ENCODE results near the gene SPOCK1.

SPOCK1 gene

GRCh38 chr5:137129886-137130680 lies 369.0 kb downstream of the SPOCK1 start:
- H3K4me1 ChIP-seq (ENCODE audit: control insufficient read depth in 1 of 2, insufficient read depth in 2 of 2, low read length in 2 of 2): no peaks in the 10 kb centered on the region
- H3K9me3 ChIP-seq (ENCODE audit: control insufficient read depth in 1 of 2, low read length in 2 of 2): no peaks in the 10 kb centered on the region
- H3K4me3 ChIP-seq (ENCODE audit: low read depth in 1 of 2, low read length in 2 of 2): no peak overlapping the region
- H3K27ac ChIP-seq (ENCODE audit: low read depth, low read length): no peak overlapping the region
- no peak overlapping the region for H3K9ac ChIP-seq (ENCODE audit: low read depth in 1 of 2, low read length in 2 of 2)
- H3K36me3 ChIP-seq (ENCODE audit: control insufficient read depth in 1 of 2, insufficient read depth in 2 of 2, low read length in 2 of 2): no peaks in the 10 kb centered on the region
- no peaks in the 10 kb centered on the region for H3K27me3 ChIP-seq (ENCODE audit: control insufficient read depth in 1 of 2, insufficient read depth in 2 of 2, low read length in 2 of 2)

- no peaks in the 10 kb centered on the region for H3K27me3 ChIP-seq (ENCODE audit: control insufficient read depth in 1 of 2, insufficient read depth in 2 of 2, low read length in 2 of 2)
- H3K9me3 ChIP-seq (ENCODE audit: control insufficient read depth in 1 of 2, low read length in 2 of 2): no peaks in the 10 kb centered on the region
- no peaks in the 10 kb centered on the region for H3K4me1 ChIP-seq (ENCODE audit: control insufficient read depth in 1 of 2, insufficient read depth in 2 of 2, low read length in 2 of 2)
- H3K27ac ChIP-seq (ENCODE audit: low read depth, low read length): no peak overlapping the region
- H3K9ac ChIP-seq (ENCODE audit: low read depth in 1 of 2, low read length in 2 of 2): no peak overlapping the region
- H3K36me3 ChIP-seq (ENCODE audit: control insufficient read depth in 1 of 2, insufficient read depth in 2 of 2, low read length in 2 of 2): no peaks in the 10 kb centered on the region
- no peak overlapping the region for H3K4me3 ChIP-seq (ENCODE audit: low read depth in 1 of 2, low read length in 2 of 2)
These were observed 371.1 kb downstream of the SPOCK1 start for GRCh38 chr5:137128012-137128411.

- no peaks in the 10 kb centered on the region for H3K36me3 ChIP-seq (ENCODE audit: control insufficient read depth in 1 of 2, insufficient read depth in 2 of 2, low read length in 2 of 2)
- H3K9me3 ChIP-seq (ENCODE audit: control insufficient read depth in 1 of 2, low read length in 2 of 2): no peaks in the 10 kb centered on the region
- no peak overlapping the region for H3K9ac ChIP-seq (ENCODE audit: low read depth in 1 of 2, low read length in 2 of 2)
- no peak overlapping the region for H3K4me3 ChIP-seq (ENCODE audit: low read depth in 1 of 2, low read length in 2 of 2)
- no peak overlapping the region for H3K27ac ChIP-seq (ENCODE audit: low read depth, low read length)
- no peaks in the 10 kb centered on the region for H3K27me3 ChIP-seq (ENCODE audit: control insufficient read depth in 1 of 2, insufficient read depth in 2 of 2, low read length in 2 of 2)
- no peaks in the 10 kb centered on the region for H3K4me1 ChIP-seq (ENCODE audit: control insufficient read depth in 1 of 2, insufficient read depth in 2 of 2, low read length in 2 of 2)
These were observed 372.3 kb downstream of the SPOCK1 start for GRCh38 chr5:137126829-137127228.

GRCh38 chr5:137122558-137122957 lies 376.6 kb downstream of the SPOCK1 start:
- H3K36me3 ChIP-seq (ENCODE audit: control insufficient read depth in 1 of 2, insufficient read depth in 2 of 2, low read length in 2 of 2): no peaks in the 10 kb centered on the region
- no peak overlapping the region for H3K27ac ChIP-seq (ENCODE audit: low read depth, low read length)
- no peaks in the 10 kb centered on the region for H3K27me3 ChIP-seq (ENCODE audit: control insufficient read depth in 1 of 2, insufficient read depth in 2 of 2, low read length in 2 of 2)
- no peaks in the 10 kb centered on the region for H3K4me1 ChIP-seq (ENCODE audit: control insufficient read depth in 1 of 2, insufficient read depth in 2 of 2, low read length in 2 of 2)
- no peak overlapping the region for H3K9ac ChIP-seq (ENCODE audit: low read depth in 1 of 2, low read length in 2 of 2)
- H3K9me3 ChIP-seq (ENCODE audit: control insufficient read depth in 1 of 2, low read length in 2 of 2): no peaks in the 10 kb centered on the region
- H3K4me3 ChIP-seq (ENCODE audit: low read depth in 1 of 2, low read length in 2 of 2): no peak overlapping the region

GRCh38 chr5:137122075-137122474 lies 377.1 kb downstream of the SPOCK1 start:
- Histone ChIP-seq H3K27ac (ENCODE audit: low read depth, low read length) (no peak overlapping the region), H3K4me3 (ENCODE audit: low read depth in 1 of 2, low read length in 2 of 2) (no peak overlapping the region), H3K27me3 (ENCODE audit: control insufficient read depth in 1 of 2, insufficient read depth in 2 of 2, low read length in 2 of 2) (no peaks in the 10 kb centered on the region), H3K4me1 (ENCODE audit: control insufficient read depth in 1 of 2, insufficient read depth in 2 of 2, low read length in 2 of 2) (no peaks in the 10 kb centered on the region), H3K9me3 (ENCODE audit: control insufficient read depth in 1 of 2, low read length in 2 of 2) (no peaks in the 10 kb centered on the region), H3K36me3 (ENCODE audit: control insufficient read depth in 1 of 2, insufficient read depth in 2 of 2, low read length in 2 of 2) (no peaks in the 10 kb centered on the region), H3K9ac (ENCODE audit: low read depth in 1 of 2, low read length in 2 of 2) (no peak overlapping the region)

- H3K27ac ChIP-seq (ENCODE audit: low read depth, low read length): no peak overlapping the region
- no peak overlapping the region for H3K9ac ChIP-seq (ENCODE audit: low read depth in 1 of 2, low read length in 2 of 2)
- no peaks in the 10 kb centered on the region for H3K36me3 ChIP-seq (ENCODE audit: control insufficient read depth in 1 of 2, insufficient read depth in 2 of 2, low read length in 2 of 2)
- H3K27me3 ChIP-seq (ENCODE audit: control insufficient read depth in 1 of 2, insufficient read depth in 2 of 2, low read length in 2 of 2): no peaks in the 10 kb centered on the region
- H3K4me3 ChIP-seq (ENCODE audit: low read depth in 1 of 2, low read length in 2 of 2): no peak overlapping the region
- no peaks in the 10 kb centered on the region for H3K4me1 ChIP-seq (ENCODE audit: control insufficient read depth in 1 of 2, insufficient read depth in 2 of 2, low read length in 2 of 2)
- no peaks in the 10 kb centered on the region for H3K9me3 ChIP-seq (ENCODE audit: control insufficient read depth in 1 of 2, low read length in 2 of 2)
These were observed 379.8 kb downstream of the SPOCK1 start for GRCh38 chr5:137119321-137119720.

- Histone ChIP-seq H3K4me1 (ENCODE audit: control insufficient read depth in 1 of 2, insufficient read depth in 2 of 2, low read length in 2 of 2) (no peaks in the 10 kb centered on the region), H3K4me3 (ENCODE audit: low read depth in 1 of 2, low read length in 2 of 2) (no peak overlapping the region), H3K27me3 (ENCODE audit: control insufficient read depth in 1 of 2, insufficient read depth in 2 of 2, low read length in 2 of 2) (no peaks in the 10 kb centered on the region), H3K9ac (ENCODE audit: low read depth in 1 of 2, low read length in 2 of 2) (no peak overlapping the region), H3K9me3 (ENCODE audit: control insufficient read depth in 1 of 2, low read length in 2 of 2) (no peaks in the 10 kb centered on the region), H3K36me3 (ENCODE audit: control insufficient read depth in 1 of 2, insufficient read depth in 2 of 2, low read length in 2 of 2) (no peaks in the 10 kb centered on the region), H3K27ac (ENCODE audit: low read depth, low read length) (no peak overlapping the region)
These were observed 380.5 kb downstream of the SPOCK1 start for GRCh38 chr5:137118629-137119028.

GRCh38 chr5:137115152-137115551 lies 384.0 kb downstream of the SPOCK1 start:
- Histone ChIP-seq H3K9ac (ENCODE audit: low read depth in 1 of 2, low read length in 2 of 2) (no peak overlapping the region), H3K4me1 (ENCODE audit: control insufficient read depth in 1 of 2, insufficient read depth in 2 of 2, low read length in 2 of 2) (no peaks in the 10 kb centered on the region), H3K27ac (ENCODE audit: low read depth, low read length) (no peak overlapping the region), H3K36me3 (ENCODE audit: control insufficient read depth in 1 of 2, insufficient read depth in 2 of 2, low read length in 2 of 2) (no peaks in the 10 kb centered on the region), H3K9me3 (ENCODE audit: control insufficient read depth in 1 of 2, low read length in 2 of 2) (no peaks in the 10 kb centered on the region), H3K4me3 (ENCODE audit: low read depth in 1 of 2, low read length in 2 of 2) (no peak overlapping the region), H3K27me3 (ENCODE audit: control insufficient read depth in 1 of 2, insufficient read depth in 2 of 2, low read length in 2 of 2) (no peaks in the 10 kb centered on the region)

GRCh38 chr5:137114529-137114928 lies 384.6 kb downstream of the SPOCK1 start:
- no peaks in the 10 kb centered on the region for H3K27me3 ChIP-seq (ENCODE audit: control insufficient read depth in 1 of 2, insufficient read depth in 2 of 2, low read length in 2 of 2)
- no peak overlapping the region for H3K9ac ChIP-seq (ENCODE audit: low read depth in 1 of 2, low read length in 2 of 2)
- H3K27ac ChIP-seq (ENCODE audit: low read depth, low read length): no peak overlapping the region
- H3K36me3 ChIP-seq (ENCODE audit: control insufficient read depth in 1 of 2, insufficient read depth in 2 of 2, low read length in 2 of 2): no peaks in the 10 kb centered on the region
- no peaks in the 10 kb centered on the region for H3K9me3 ChIP-seq (ENCODE audit: control insufficient read depth in 1 of 2, low read length in 2 of 2)
- no peaks in the 10 kb centered on the region for H3K4me1 ChIP-seq (ENCODE audit: control insufficient read depth in 1 of 2, insufficient read depth in 2 of 2, low read length in 2 of 2)
- H3K4me3 ChIP-seq (ENCODE audit: low read depth in 1 of 2, low read length in 2 of 2): no peak overlapping the region

GRCh38 chr5:137113939-137114338 lies 385.2 kb downstream of the SPOCK1 start:
- Histone ChIP-seq H3K9me3 (ENCODE audit: control insufficient read depth in 1 of 2, low read length in 2 of 2) (no peaks in the 10 kb centered on the region), H3K4me3 (ENCODE audit: low read depth in 1 of 2, low read length in 2 of 2) (no peak overlapping the region), H3K9ac (ENCODE audit: low read depth in 1 of 2, low read length in 2 of 2) (no peak overlapping the region), H3K27ac (ENCODE audit: low read depth, low read length) (no peak overlapping the region), H3K4me1 (ENCODE audit: control insufficient read depth in 1 of 2, insufficient read depth in 2 of 2, low read length in 2 of 2) (no peaks in the 10 kb centered on the region), H3K36me3 (ENCODE audit: control insufficient read depth in 1 of 2, insufficient read depth in 2 of 2, low read length in 2 of 2) (no peaks in the 10 kb centered on the region), H3K27me3 (ENCODE audit: control insufficient read depth in 1 of 2, insufficient read depth in 2 of 2, low read length in 2 of 2) (no peaks in the 10 kb centered on the region)

All from duodenal mucosa (tissue), 2 donors.